ENCODE data around the gene LCMT2.

- TF ChIP-seq CTCF (IDR thresholded peaks at IDR 0.05; ENCODE audit: low read depth, low read length): no peak
- TF ChIP-seq EZH2phosphoT487 (IDR thresholded peaks at IDR 0.05; ENCODE audit: low read depth): no peak
These were observed 48.3 kb downstream of the LCMT2 start for GRCh38 chr15:43281926-43282602.

Measured in OCI-LY3 (cell line).